WTC11 (cell line): ENCODE results near the gene MYO7B. TPM values are rescaled to one million over a fixed set of nuclear protein-coding genes. Genes with fewer than 3 reads are reported as not detected.

Experiments
- ATAC-seq: fragments of 200-7000 bp; cut with Tn5 transposase; 2 replicates; pipeline ENCODE4 v1.10.0; 2021; ENCODE audit warnings: mild to moderate bottlenecking, moderate library complexity
- CTCF ChIA-PET: fragments of 300-600 bp; sonication (Branson Sonifier 250); formaldehyde crosslinking; loops from one replicate; lab custom pipeline; 2021; ENCODE audit warnings: antibody characterized with exemption; lab: Charles Lee
- POLR2A ChIA-PET: fragments of 350-600 bp; sonication (Branson Sonifier 250); formaldehyde crosslinking; loops from one replicate; lab custom pipeline; 2021; ENCODE audit warnings: antibody characterized with exemption; lab: Charles Lee
- DNase-seq: peaks from one replicate; pipeline ENCODE4 v3.0.0; 2021; ENCODE audit warnings: low spot score
- H3K27ac Mint-ChIP-seq: 2 replicates; pipeline ENCODE4 v1.8.0; 2021; ENCODE audit warnings: mixed read lengths
- H3K27me3 Mint-ChIP-seq: 2 replicates; pipeline ENCODE4 v1.8.0; 2021; ENCODE audit warnings: low read depth, mild to moderate bottlenecking, moderate library complexity, mixed read lengths
- H3K36me3 Mint-ChIP-seq: 2 replicates; pipeline ENCODE4 v1.8.0; 2021; ENCODE audit warnings: mixed read lengths
- H3K4me1 Mint-ChIP-seq: 2 replicates; pipeline ENCODE4 v1.8.0; 2022; ENCODE audit warnings: mixed read lengths
- H3K4me3 Mint-ChIP-seq: 2 replicates; pipeline ENCODE4 v1.8.0; 2021; ENCODE audit warnings: mild to moderate bottlenecking, moderate library complexity, mixed read lengths
- H3K9me3 Mint-ChIP-seq: 2 replicates; pipeline ENCODE4 v1.8.0; 2021; ENCODE audit warnings: mixed read lengths
- ATF3 ChIP-seq: sonication (generic); formaldehyde crosslinking; conservative IDR thresholded peaks from 2 replicates; pipeline ENCODE4 v1.8.1; 2022; ENCODE audit warnings: mild to moderate bottlenecking, missing genetic modification reagents
- ELF4 ChIP-seq: sonication (generic); formaldehyde crosslinking; IDR thresholded peaks from 2 replicates; pipeline ENCODE4 v1.8.1; 2022; ENCODE audit warnings: low read depth, mild to moderate bottlenecking, moderate library complexity, missing genetic modification reagents
- FOXP1 ChIP-seq: sonication (generic); formaldehyde crosslinking; IDR thresholded peaks from 2 replicates; pipeline ENCODE4 v1.8.0; 2022; ENCODE audit warnings: missing genetic modification reagents, mild to moderate bottlenecking, moderate library complexity, borderline replicate concordance
- MYBL2 ChIP-seq: sonication (generic); formaldehyde crosslinking; IDR thresholded peaks from 2 replicates; pipeline ENCODE4 v1.8.1; 2023; ENCODE audit warnings: mild to moderate bottlenecking, moderate library complexity, missing genetic modification reagents
- NFE2L1 ChIP-seq: sonication (generic); formaldehyde crosslinking; IDR thresholded peaks from 2 replicates; pipeline ENCODE4 v1.8.1; 2023; ENCODE audit warnings: missing genetic modification reagents
- PRRX2 ChIP-seq: fragments of 250-450 bp; sonication (Bioruptor Pico); IDR thresholded peaks from 2 replicates; pipeline ENCODE4 v1.8.0; 2021; ENCODE audit warnings: mild to moderate bottlenecking
- RORB ChIP-seq: fragments of 250-450 bp; sonication (Bioruptor Pico); IDR thresholded peaks from 2 replicates; pipeline ENCODE4 v1.9.0; 2021; ENCODE audit warnings: mild to moderate bottlenecking
- STAT6 ChIP-seq: sonication (generic); formaldehyde crosslinking; conservative IDR thresholded peaks from 2 replicates; pipeline ENCODE4 v1.8.1; 2023; ENCODE audit warnings: mild to moderate bottlenecking, low read depth, missing genetic modification reagents, moderate library complexity
- TEAD4 ChIP-seq: sonication (generic); formaldehyde crosslinking; IDR thresholded peaks from 2 replicates; pipeline ENCODE4 v1.8.0; 2022; ENCODE audit warnings: mild to moderate bottlenecking, missing genetic modification reagents
- ZNF121 ChIP-seq: sonication (generic); formaldehyde crosslinking; IDR thresholded peaks from 2 replicates; pipeline ENCODE4 v1.8.0; 2023; ENCODE audit warnings: missing genetic modification reagents
- ZNF281 ChIP-seq: sonication (generic); formaldehyde crosslinking; IDR thresholded peaks from 2 replicates; pipeline ENCODE4 v1.8.0; 2023; ENCODE audit warnings: mild to moderate bottlenecking, missing genetic modification reagents
- ZNF317 ChIP-seq: sonication (generic); formaldehyde crosslinking; IDR thresholded peaks from 2 replicates; pipeline ENCODE4 v1.8.1; 2023; ENCODE audit warnings: low read depth, mild to moderate bottlenecking, moderate library complexity, missing genetic modification reagents, borderline replicate concordance
- ZNF532 ChIP-seq: fragments of 250-450 bp; sonication (Bioruptor Pico); IDR thresholded peaks from 2 replicates; pipeline ENCODE4 v1.9.0; 2021; ENCODE audit warnings: mild to moderate bottlenecking, borderline replicate concordance
- total RNA-seq: library from RNA; stranded (reverse); gene quantifications from 3 replicates; pipeline ENCODE4 v1.2.3, GENCODE V29; 2021
- TF ChIP-seq, protein P1 (sequence below): sonication (generic); formaldehyde crosslinking; IDR thresholded peaks from 2 replicates; pipeline ENCODE4 v1.8.1; 2023; ENCODE audit warnings: mild to moderate bottlenecking, missing genetic modification reagents, moderate library complexity
- TF ChIP-seq, protein P2 (sequence below): sonication (generic); formaldehyde crosslinking; IDR thresholded peaks from 2 replicates; pipeline ENCODE4 v1.8.0; 2023; ENCODE audit warnings: missing genetic modification reagents, mild to moderate bottlenecking, borderline replicate concordance

Gene MYO7B
- total RNA-seq, 1 experiment from 2014 or later, result not detected

- DNase-seq, result no peak
- ChIA-PET CTCF (interaction anchor here (1.0 to 6.3 kb wide), 2 partner anchors 10 to 51 kb away, joined by 3 to 70 read pairs; no protein-coding TSS in a partner anchor), POLR2A (no interaction called here)
- no peak for ATAC-seq
- H3K4me1 Mint-ChIP-seq, result peaks cover 11% of the 10 kb centered on the region
- no peaks in the 10 kb centered on the region for H3K36me3 Mint-ChIP-seq
- H3K9me3 Mint-ChIP-seq, result no peaks in the 10 kb centered on the region
- no peak overlapping the region for H3K27ac Mint-ChIP-seq
- H3K27me3 Mint-ChIP-seq, result no peaks in the 10 kb centered on the region
- H3K4me3 Mint-ChIP-seq, result no peak overlapping the region
- TF ChIP-seq PRRX2 (no peak), RORB (CRISPR knock-in tag) (no peak), ZNF281 (CRISPR knock-in tag) (no peak), FOXP1 (CRISPR knock-in tag) (no peak), MYBL2 (CRISPR knock-in tag) (no peak), ZNF532 (no peak), NFE2L1 (CRISPR knock-in tag) (no peak), TEAD4 (no peak), ELF4 (no peak), ATF3 (CRISPR knock-in tag) (no peak), ZNF121 (CRISPR knock-in tag) (no peak), STAT6 (CRISPR knock-in tag) (no peak)
- TF ChIP-seq, protein P1, sequence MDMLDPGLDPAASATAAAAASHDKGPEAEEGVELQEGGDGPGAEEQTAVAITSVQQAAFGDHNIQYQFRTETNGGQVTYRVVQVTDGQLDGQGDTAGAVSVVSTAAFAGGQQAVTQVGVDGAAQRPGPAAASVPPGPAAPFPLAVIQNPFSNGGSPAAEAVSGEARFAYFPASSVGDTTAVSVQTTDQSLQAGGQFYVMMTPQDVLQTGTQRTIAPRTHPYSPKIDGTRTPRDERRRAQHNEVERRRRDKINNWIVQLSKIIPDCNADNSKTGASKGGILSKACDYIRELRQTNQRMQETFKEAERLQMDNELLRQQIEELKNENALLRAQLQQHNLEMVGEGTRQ, result no peak
These were observed 106.5 kb downstream of the MYO7B start for GRCh38 chr2:127641846-127642507.

DNA sequence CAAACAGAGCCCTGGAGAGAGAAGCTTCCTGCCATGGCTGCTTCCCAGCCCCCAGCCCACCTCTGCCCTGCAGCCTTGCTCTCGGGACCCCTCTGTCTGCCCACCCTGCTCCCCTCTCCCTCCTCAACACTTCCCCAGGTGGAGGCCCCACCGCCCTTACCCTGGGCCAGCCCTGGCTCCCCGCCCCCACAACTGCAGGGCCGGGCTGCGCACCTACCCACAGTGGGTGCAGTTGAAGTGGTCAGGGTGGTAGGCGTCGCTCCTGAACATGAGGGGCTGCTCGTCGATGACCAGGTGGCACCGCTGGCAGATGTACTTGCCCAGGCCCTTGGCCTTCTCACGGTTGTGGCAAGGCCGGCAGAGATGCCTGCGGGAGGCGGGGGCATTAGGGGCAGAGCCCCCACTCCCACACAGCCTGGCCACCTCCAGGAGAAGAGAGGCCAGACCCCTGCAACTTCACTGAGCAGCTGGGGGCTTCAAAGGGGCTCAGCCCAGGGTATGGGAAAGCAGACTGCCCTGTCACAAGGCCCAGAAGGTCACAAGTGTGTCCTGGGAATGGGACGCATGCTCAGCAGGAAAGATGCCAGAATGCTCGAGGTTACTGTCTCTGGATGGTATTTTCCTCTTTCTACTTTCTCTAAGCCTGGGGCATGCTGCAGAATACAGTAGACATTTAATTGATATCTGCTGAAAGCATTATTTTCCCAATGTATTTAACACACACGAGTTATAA is 107.4 kb downstream of the MYO7B start:
- POLR2A ChIA-PET, result no interaction called here

More for the DNA sequence above, 107.4 kb downstream of the MYO7B start:
- H3K36me3 Mint-ChIP-seq, result no peaks in the 10 kb centered on the region
- H3K27ac Mint-ChIP-seq, result no peak overlapping the region
- H3K4me1 Mint-ChIP-seq, result peaks cover 14% of the 10 kb centered on the region
- no peak for DNase-seq
- TF ChIP-seq, protein P2, sequence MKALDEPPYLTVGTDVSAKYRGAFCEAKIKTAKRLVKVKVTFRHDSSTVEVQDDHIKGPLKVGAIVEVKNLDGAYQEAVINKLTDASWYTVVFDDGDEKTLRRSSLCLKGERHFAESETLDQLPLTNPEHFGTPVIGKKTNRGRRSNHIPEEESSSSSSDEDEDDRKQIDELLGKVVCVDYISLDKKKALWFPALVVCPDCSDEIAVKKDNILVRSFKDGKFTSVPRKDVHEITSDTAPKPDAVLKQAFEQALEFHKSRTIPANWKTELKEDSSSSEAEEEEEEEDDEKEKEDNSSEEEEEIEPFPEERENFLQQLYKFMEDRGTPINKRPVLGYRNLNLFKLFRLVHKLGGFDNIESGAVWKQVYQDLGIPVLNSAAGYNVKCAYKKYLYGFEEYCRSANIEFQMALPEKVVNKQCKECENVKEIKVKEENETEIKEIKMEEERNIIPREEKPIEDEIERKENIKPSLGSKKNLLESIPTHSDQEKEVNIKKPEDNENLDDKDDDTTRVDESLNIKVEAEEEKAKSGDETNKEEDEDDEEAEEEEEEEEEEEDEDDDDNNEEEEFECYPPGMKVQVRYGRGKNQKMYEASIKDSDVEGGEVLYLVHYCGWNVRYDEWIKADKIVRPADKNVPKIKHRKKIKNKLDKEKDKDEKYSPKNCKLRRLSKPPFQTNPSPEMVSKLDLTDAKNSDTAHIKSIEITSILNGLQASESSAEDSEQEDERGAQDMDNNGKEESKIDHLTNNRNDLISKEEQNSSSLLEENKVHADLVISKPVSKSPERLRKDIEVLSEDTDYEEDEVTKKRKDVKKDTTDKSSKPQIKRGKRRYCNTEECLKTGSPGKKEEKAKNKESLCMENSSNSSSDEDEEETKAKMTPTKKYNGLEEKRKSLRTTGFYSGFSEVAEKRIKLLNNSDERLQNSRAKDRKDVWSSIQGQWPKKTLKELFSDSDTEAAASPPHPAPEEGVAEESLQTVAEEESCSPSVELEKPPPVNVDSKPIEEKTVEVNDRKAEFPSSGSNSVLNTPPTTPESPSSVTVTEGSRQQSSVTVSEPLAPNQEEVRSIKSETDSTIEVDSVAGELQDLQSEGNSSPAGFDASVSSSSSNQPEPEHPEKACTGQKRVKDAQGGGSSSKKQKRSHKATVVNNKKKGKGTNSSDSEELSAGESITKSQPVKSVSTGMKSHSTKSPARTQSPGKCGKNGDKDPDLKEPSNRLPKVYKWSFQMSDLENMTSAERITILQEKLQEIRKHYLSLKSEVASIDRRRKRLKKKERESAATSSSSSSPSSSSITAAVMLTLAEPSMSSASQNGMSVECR (CRISPR knock-in tag), result no peak
- TF ChIP-seq ZNF317 (CRISPR knock-in tag), result no peak
- H3K4me3 Mint-ChIP-seq, result no peak overlapping the region
- CTCF ChIA-PET, result no interaction called here
- H3K27me3 Mint-ChIP-seq, result no peaks in the 10 kb centered on the region
- ATAC-seq, result no peak
- no peaks in the 10 kb centered on the region for H3K9me3 Mint-ChIP-seq
